HL-60 (cell line): ENCODE results near the gene MRPS26.

Experiments
- DNase-seq, 2 experiments: peaks; one replicate each; pipeline ENCODE4 v3.0.0-alpha.2; 2010 to 2020; ENCODE audit warnings: low read depth in 1 of 2, low spot score in 1 of 2
- H3K27ac ChIP-seq: fragments of 250-450 bp; sonication (Bioruptor Pico); replicated peaks from 2 replicates; pipeline ENCODE4 v1.5.1; 2020; ENCODE audit warnings: mild to moderate bottlenecking, moderate library complexity
- H3K27me3 ChIP-seq: fragments of 250-450 bp; sonication (Bioruptor Pico); 2 replicates; pipeline ENCODE4 v1.5.1; 2021; ENCODE audit warnings: mild to moderate bottlenecking, moderate library complexity; ENCODE audit not compliant: insufficient read depth, poor library complexity, severe bottlenecking
- H3K4me3 ChIP-seq: replicated peaks from 2 replicates; pipeline ENCODE4 v1.5.1; 2011; ENCODE audit warnings: mild to moderate bottlenecking, control low read depth, low read length; ENCODE audit not compliant: insufficient read depth
- GABPA ChIP-seq: IDR thresholded peaks from 2 replicates; pipeline ENCODE4 v1.6.1; 2012; ENCODE audit warnings: low read depth
- POLR2AphosphoS5 ChIP-seq: IDR thresholded peaks from 2 replicates; pipeline ENCODE4 v1.6.1; 2012; ENCODE audit warnings: low read depth
- SPI1 ChIP-seq: IDR thresholded peaks from 2 replicates; pipeline ENCODE4 v1.6.1; 2012; ENCODE audit warnings: low read depth, mild to moderate bottlenecking, borderline replicate concordance
- TF ChIP-seq, protein P1 (sequence below): IDR thresholded peaks from 2 replicates; pipeline ENCODE4 v1.6.1; 2012; ENCODE audit warnings: low read depth; ENCODE audit not compliant: insufficient replicate concordance
- TF ChIP-seq, protein P2 (sequence below): IDR thresholded peaks from one replicate; pipeline ENCODE4 v1.5.1; 2011; ENCODE audit warnings: low read length, control low read depth, inconsistent platforms; ENCODE audit not compliant: insufficient read depth

Gene MRPS26

DNA sequence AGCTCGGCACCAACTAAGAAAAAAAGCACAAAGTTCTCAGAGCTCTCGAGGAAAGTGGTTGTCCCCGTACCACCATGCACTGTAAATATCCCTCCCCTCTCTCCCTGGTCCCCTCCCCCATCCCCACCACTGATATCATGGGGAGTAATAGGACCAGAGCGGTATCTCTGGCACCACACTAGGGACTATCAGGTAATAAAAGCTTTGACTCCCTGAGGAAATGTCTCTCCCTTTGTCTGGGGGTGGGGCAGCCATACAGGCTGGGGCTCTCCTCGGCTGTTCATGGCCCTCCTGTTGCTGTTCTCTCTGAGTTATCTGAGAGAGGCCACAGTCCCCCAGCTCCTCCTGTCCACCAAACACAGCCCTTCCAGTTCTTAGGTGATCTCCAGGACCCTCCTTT lies 7.4 kb upstream of the MRPS26 start:
- H3K27me3 ChIP-seq, result no peaks in the 10 kb centered on the region
- TF ChIP-seq POLR2AphosphoS5, result no peak
- TF ChIP-seq SPI1, result no peak
- TF ChIP-seq, protein P1, sequence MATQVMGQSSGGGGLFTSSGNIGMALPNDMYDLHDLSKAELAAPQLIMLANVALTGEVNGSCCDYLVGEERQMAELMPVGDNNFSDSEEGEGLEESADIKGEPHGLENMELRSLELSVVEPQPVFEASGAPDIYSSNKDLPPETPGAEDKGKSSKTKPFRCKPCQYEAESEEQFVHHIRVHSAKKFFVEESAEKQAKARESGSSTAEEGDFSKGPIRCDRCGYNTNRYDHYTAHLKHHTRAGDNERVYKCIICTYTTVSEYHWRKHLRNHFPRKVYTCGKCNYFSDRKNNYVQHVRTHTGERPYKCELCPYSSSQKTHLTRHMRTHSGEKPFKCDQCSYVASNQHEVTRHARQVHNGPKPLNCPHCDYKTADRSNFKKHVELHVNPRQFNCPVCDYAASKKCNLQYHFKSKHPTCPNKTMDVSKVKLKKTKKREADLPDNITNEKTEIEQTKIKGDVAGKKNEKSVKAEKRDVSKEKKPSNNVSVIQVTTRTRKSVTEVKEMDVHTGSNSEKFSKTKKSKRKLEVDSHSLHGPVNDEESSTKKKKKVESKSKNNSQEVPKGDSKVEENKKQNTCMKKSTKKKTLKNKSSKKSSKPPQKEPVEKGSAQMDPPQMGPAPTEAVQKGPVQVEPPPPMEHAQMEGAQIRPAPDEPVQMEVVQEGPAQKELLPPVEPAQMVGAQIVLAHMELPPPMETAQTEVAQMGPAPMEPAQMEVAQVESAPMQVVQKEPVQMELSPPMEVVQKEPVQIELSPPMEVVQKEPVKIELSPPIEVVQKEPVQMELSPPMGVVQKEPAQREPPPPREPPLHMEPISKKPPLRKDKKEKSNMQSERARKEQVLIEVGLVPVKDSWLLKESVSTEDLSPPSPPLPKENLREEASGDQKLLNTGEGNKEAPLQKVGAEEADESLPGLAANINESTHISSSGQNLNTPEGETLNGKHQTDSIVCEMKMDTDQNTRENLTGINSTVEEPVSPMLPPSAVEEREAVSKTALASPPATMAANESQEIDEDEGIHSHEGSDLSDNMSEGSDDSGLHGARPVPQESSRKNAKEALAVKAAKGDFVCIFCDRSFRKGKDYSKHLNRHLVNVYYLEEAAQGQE, result no peak
- no peak for TF ChIP-seq GABPA
- TF ChIP-seq, protein P2, sequence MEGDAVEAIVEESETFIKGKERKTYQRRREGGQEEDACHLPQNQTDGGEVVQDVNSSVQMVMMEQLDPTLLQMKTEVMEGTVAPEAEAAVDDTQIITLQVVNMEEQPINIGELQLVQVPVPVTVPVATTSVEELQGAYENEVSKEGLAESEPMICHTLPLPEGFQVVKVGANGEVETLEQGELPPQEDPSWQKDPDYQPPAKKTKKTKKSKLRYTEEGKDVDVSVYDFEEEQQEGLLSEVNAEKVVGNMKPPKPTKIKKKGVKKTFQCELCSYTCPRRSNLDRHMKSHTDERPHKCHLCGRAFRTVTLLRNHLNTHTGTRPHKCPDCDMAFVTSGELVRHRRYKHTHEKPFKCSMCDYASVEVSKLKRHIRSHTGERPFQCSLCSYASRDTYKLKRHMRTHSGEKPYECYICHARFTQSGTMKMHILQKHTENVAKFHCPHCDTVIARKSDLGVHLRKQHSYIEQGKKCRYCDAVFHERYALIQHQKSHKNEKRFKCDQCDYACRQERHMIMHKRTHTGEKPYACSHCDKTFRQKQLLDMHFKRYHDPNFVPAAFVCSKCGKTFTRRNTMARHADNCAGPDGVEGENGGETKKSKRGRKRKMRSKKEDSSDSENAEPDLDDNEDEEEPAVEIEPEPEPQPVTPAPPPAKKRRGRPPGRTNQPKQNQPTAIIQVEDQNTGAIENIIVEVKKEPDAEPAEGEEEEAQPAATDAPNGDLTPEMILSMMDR, result no peak
- no peak for DNase-seq

DNA sequence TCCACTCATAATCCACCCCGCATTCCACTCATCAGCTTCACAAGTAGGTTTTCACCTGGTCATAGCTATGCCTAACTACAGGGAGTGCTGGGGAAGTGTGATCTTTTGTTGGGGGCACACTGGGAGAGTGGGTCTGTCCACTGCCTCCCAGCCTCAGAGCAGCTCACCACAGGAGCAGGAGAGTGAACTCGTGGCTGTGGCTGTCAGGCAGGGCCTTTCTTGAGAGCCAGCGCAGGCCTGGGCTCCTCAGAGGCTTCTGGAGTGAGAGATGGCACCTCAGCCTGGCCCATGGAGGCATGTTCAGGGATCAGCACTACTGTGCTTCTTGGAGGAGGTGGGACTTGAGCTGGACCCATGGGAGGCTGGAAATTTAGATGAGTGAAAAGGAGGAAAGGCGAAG lies 6.4 kb upstream of the MRPS26 start:
- no peaks in the 10 kb centered on the region for H3K27me3 ChIP-seq
- H3K27ac ChIP-seq, result no peak overlapping the region
- no peak overlapping the region for H3K4me3 ChIP-seq
- TF ChIP-seq POLR2AphosphoS5 (no peak), SPI1 (no peak), GABPA (no peak)
- TF ChIP-seq, protein P2, result no peak
- TF ChIP-seq, protein P1, result no peak
- DNase-seq, result no peak

More for the DNA sequence above, 7.4 kb upstream of the MRPS26 start:
- no peak overlapping the region for H3K4me3 ChIP-seq
- H3K27ac ChIP-seq, result no peak overlapping the region

DNA sequence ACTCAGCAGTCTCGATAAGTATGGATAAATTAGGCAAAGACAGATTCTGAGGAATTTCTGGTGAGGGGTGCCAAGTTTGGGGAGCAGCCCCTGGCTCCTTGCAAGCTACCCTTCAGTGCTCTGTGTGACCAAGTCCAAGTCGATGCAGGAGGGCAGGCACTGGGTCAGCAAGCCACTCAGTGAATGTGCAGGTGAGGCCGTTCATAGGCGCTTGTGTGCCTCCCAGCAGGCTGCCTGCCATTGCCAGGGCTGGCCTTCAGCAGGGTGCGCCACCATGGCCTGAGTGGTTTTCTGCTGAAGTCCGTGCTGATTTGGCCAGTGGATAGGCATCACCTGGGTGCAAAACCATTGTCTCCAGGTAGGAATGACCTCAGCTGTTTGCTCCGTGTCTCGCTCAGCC lies 5.8 kb upstream of the MRPS26 start:
- no peak for DNase-seq
- Histone ChIP-seq H3K27ac (no peak overlapping the region), H3K27me3 (no peaks in the 10 kb centered on the region), H3K4me3 (no peak overlapping the region)
- TF ChIP-seq GABPA, result no peak
- TF ChIP-seq POLR2AphosphoS5, result no peak
- TF ChIP-seq, protein P1, result no peak
- no peak for TF ChIP-seq SPI1
- TF ChIP-seq, protein P2, result no peak
